ENCODE measurements around the gene HNRNPH1. TPM values are rescaled to one million over a fixed set of nuclear protein-coding genes. Genes with fewer than 3 reads are reported as not detected.

HNRNPH1 gene
- total and polyA plus RNA-seq, 2 of the 13 experiments (the other 11 are each of a cell fraction or from before 2014, with no cell fraction given), result 382 to 1,064 TPM

DNA sequence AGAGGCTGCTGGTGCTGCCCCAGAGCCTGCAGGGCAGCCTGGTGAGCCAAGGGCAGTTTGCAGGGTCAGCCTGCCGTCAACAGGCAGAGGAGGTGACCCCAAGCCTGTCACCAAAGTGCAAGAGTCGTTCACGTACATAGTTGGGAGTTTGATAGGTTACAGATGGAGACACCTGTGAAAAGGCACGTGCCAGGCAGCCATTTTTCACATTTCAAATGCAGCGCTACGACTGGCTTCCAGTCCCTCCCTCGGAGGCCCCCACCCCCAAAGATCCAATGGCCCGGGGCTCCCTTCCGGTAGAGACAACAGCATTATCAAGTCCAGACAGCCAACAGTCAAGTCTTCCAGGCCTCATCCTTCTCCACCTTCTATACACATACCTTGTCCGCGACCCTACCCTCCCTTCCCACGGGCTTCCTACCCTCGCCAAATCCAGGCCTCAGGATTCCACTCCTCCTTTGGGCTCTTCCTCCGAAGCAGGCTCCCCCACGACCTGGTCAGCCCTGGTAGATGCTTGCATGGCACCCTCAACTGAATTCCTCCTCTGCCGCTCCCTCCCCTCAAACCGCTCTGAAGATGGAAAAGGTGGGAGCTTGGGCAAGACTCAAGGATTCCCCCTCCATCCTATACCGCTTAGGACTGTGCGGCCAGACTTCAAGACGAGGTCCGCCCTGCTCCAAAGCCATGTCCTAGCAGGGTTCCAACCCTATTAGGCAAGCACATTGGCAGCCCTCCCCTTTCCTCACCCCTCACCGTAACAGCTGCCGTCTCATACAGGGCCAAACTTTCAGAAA is 13.2 kb downstream of the HNRNPH1 start (continued):
- TF ChIP-seq ZNF253 (CRISPR knock-in tag; IDR thresholded peaks at IDR 0.05; ENCODE audit: borderline replicate concordance), result no peak
- TF ChIP-seq RAD21 (CRISPR knock-in tag; IDR thresholded peaks at IDR 0.05), result no peak; the same call in 1 of the 2 replicates
- TF ChIP-seq POLR2G (IDR thresholded peaks at IDR 0.05; ENCODE audit: low read depth, low read length), result peak; percentile 72
- TF ChIP-seq ZBTB42 (CRISPR knock-in tag; IDR thresholded peaks at IDR 0.05), result no peak
- no peak for TF ChIP-seq ZNF546 (CRISPR knock-in tag; conservative IDR thresholded peaks at IDR 0.05)
- peak; percentile 2 to 45 for TF ChIP-seq POLR2A (IDR thresholded peaks at IDR 0.05; ENCODE audit: insufficient read depth in 1 of 2, low read depth in 2 of 2, low read length in 2 of 2)
- TF ChIP-seq KLF15 (CRISPR knock-in tag; IDR thresholded peaks at IDR 0.05; ENCODE audit: borderline replicate concordance), result no peak
- TF ChIP-seq, protein P1, sequence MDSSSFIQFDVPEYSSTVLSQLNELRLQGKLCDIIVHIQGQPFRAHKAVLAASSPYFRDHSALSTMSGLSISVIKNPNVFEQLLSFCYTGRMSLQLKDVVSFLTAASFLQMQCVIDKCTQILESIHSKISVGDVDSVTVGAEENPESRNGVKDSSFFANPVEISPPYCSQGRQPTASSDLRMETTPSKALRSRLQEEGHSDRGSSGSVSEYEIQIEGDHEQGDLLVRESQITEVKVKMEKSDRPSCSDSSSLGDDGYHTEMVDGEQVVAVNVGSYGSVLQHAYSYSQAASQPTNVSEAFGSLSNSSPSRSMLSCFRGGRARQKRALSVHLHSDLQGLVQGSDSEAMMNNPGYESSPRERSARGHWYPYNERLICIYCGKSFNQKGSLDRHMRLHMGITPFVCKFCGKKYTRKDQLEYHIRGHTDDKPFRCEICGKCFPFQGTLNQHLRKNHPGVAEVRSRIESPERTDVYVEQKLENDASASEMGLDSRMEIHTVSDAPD (CRISPR knock-in tag; IDR thresholded peaks at IDR 0.05), result no peak
- TF ChIP-seq, protein P2, sequence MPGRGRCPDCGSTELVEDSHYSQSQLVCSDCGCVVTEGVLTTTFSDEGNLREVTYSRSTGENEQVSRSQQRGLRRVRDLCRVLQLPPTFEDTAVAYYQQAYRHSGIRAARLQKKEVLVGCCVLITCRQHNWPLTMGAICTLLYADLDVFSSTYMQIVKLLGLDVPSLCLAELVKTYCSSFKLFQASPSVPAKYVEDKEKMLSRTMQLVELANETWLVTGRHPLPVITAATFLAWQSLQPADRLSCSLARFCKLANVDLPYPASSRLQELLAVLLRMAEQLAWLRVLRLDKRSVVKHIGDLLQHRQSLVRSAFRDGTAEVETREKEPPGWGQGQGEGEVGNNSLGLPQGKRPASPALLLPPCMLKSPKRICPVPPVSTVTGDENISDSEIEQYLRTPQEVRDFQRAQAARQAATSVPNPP (CRISPR knock-in tag; IDR thresholded peaks at IDR 0.05), result no peak
- no peak for TF ChIP-seq REPIN1 (CRISPR knock-in tag; IDR thresholded peaks at IDR 0.05; ENCODE audit: borderline replicate concordance, low read depth)
- no peak for TF ChIP-seq NFYC (CRISPR knock-in tag; IDR thresholded peaks at IDR 0.05)
- 0 out of 2 replicates have a peak, but pooled peaks have one; percentile 18 for TF ChIP-seq SP4 (CRISPR knock-in tag; IDR thresholded peaks at IDR 0.05)
- no peak for TF ChIP-seq IKZF4 (CRISPR knock-in tag; IDR thresholded peaks at IDR 0.05; ENCODE audit: borderline replicate concordance, low read depth, not compliant biosample characterization)
- no peak for TF ChIP-seq ZFAT (CRISPR knock-in tag; conservative IDR thresholded peaks at IDR 0.05)

Measured in HepG2 (cell line).